Prostate gland (tissue), 2 donors: ENCODE results near the gene IFI27L2.

ENCODE experiments used
- POLR2A ChIP-seq: fragments of 450-650 bp; IDR thresholded peaks from one replicate; pipeline ENCODE4 v1.6.1; 2016; ENCODE audit warnings: antibody characterized with exemption, mild to moderate bottlenecking
- POLR2AphosphoS5 ChIP-seq: sonication (generic); formaldehyde crosslinking; IDR thresholded peaks from one replicate; pipeline ENCODE4 v1.6.1; 2017; ENCODE audit warnings: antibody characterized with exemption
- TF ChIP-seq, protein P1 (sequence below), 4 experiments: fragments of 200-600 bp in 2 of 4; fragments of 450-650 bp in 2 of 4; sonication (generic) in 2 of 4; IDR thresholded peaks; 1 replicate in 3 of 4; 2 replicates in 1 of 4; pipeline ENCODE4 v1.5.1; 2016 to 2019; ENCODE audit warnings: antibody characterized with exemption in 4 of 4, mild to moderate bottlenecking in 2 of 4, moderate library complexity in 2 of 4

DNA sequence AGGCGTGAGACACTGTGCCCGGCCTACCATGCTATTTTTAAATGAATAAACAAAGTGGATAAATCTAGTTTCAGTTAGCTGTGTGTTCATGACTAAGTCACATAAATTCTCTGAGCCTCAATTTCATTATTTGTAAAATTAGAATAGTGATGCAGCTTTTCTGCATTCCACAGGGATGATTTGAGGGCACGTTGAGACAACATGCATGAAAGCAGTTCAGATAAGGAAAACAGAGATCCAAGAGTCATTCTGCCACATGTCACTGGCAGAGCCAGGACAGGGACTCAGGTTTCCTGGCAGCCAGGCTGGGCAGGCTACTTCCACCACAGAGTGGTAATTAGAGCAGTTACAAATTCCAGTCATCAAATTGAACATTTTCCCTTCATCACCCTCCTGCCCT, 41.8 kb upstream of the IFI27L2 start:
- TF ChIP-seq POLR2A (no peak), POLR2AphosphoS5 (peak; percentile 18)
- TF ChIP-seq, protein P1, sequence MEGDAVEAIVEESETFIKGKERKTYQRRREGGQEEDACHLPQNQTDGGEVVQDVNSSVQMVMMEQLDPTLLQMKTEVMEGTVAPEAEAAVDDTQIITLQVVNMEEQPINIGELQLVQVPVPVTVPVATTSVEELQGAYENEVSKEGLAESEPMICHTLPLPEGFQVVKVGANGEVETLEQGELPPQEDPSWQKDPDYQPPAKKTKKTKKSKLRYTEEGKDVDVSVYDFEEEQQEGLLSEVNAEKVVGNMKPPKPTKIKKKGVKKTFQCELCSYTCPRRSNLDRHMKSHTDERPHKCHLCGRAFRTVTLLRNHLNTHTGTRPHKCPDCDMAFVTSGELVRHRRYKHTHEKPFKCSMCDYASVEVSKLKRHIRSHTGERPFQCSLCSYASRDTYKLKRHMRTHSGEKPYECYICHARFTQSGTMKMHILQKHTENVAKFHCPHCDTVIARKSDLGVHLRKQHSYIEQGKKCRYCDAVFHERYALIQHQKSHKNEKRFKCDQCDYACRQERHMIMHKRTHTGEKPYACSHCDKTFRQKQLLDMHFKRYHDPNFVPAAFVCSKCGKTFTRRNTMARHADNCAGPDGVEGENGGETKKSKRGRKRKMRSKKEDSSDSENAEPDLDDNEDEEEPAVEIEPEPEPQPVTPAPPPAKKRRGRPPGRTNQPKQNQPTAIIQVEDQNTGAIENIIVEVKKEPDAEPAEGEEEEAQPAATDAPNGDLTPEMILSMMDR (IDR thresholded peaks at IDR 0.05): no peak
